ENCODE results near the gene DRAM1.
A peak's percentile ranks its signal among the peaks of the same experiment; 100 is the strongest.
"Not testable (repeated sequence)": the region's sequence is repeated elsewhere in the genome, so short reads cannot be mapped to it uniquely, and the experiment has no call there.

Gene DRAM1

DNA sequence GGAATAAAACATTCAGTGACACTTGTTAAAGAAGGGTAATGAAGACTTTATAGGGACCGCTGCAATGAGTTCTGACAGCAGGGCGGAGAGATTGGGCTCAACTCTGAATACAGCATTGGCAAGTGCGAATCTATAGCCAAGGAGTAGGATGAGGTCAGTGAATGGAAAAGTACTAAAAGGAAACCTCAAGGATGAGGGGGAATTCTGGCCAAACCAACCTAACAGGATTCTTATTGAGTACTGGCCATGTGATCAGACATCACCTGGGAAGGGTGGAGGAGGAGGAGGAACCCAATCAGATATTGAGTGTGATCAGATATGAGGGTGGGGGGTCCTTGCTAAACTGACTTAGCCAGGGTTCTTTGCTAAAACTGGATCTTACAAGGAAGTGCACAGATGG, 31.0 kb downstream of the DRAM1 start:
- no peak for DNase-seq

DNA sequence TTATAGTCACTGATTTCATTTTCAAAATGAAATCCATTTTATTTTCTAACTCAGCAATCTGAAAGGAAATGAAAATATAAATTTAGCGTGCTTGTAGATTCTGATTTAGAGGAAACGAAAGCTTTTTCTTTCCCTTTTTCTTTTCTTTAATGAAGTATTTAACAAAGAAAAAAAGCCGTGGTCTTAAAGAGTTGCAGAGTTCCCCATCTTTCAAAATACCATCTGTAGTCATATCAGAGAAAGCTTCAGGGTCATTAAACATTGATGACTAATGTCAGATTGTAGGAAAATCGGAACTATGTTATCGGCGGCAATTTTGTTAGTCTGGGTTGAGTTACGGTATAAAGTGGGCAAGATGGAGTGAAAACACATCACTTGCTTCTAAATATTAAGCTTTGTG, 32.3 kb downstream of the DRAM1 start:
- DNase-seq: no peak

- no peak for DNase-seq
Measured at GRCh38 chr12:101915841-101916240, 38.5 kb downstream of the DRAM1 start.

DNA sequence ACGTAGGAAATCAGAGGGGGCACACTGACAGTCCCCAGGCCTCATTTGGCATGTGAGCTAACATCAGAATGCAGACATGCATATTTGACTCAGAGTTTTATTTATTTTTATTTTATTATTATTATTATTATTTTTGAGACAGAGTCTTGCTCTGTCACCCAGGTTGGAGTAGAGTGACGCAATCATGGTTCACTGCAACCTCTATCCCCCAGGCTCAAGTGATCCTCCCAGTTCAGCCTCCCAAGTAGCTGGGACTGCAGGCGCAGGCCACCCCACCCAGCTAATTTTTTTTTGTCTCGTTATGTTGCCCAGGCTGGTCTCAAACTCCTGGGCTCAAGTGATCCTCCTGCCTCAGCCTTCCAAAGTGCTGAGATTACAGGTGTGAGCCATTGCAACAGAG, 41.4 kb downstream of the DRAM1 start:
- not testable (repeated sequence) for DNase-seq

DNA sequence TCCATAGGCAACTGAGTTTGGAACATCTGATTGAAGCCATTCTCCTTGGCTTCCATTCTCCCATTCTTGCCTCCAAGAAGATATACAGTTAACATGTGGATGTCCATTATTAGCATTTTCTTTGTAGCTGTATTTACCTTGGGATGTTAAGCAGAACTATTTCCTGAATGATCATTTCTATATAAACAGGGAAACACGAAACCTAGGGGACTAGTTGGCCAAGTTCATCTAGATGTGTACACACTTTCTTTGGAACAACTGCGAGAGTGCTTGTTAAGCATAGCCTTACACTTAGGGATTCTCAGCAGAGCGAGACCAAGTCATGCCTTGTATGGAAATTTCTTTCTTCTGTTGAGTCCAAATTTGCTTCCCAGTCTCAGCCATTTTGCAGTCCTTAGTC, 42.1 kb downstream of the DRAM1 start:
- no peak for DNase-seq

GRCh38 chr12:101920906-101921305, 43.5 kb downstream of the DRAM1 start:
- DNase-seq: no peak

DNA sequence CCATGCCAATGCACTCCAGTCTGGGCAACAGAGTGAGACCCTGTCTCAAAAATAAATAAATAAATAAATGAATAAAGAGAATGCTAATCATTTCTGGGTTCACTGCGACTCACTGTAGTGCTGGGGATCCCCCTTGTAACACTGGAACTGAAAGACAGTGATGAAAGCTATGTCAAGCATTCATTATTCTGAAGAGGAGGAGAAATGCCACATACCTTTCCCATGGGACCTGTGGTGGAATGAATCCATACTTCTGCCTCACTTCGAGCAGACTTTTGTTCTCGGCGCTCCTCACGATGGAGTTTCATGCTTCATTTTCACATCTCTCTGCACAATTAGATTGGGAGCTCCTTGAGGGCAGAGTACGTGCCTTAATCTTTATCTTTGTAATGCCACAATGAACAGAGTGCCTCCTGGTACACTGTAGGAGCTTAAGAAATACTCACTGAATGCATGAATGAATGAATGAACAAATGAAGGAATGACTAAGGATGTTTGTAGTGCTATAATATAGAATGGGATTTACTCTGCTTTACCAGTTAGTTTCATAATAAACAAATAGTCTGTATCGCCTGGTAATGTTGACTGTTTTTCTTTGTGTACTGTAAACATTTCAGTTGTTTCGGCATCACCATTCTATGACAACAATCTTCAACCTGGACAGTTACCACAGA, 45.8 kb downstream of the DRAM1 start:
- no peak for DNase-seq

- DNase-seq: no peak
Measured at GRCh38 chr12:101924618-101925017, 47.2 kb downstream of the DRAM1 start.

- DNase-seq: no peak
Measured at GRCh38 chr12:101925361-101925760, 48.0 kb downstream of the DRAM1 start.

- no peak for DNase-seq
Measured at GRCh38 chr12:101925935-101926334, 48.6 kb downstream of the DRAM1 start.

- no peak for DNase-seq
Measured at GRCh38 chr12:101927036-101927435, 49.7 kb downstream of the DRAM1 start.

DNA sequence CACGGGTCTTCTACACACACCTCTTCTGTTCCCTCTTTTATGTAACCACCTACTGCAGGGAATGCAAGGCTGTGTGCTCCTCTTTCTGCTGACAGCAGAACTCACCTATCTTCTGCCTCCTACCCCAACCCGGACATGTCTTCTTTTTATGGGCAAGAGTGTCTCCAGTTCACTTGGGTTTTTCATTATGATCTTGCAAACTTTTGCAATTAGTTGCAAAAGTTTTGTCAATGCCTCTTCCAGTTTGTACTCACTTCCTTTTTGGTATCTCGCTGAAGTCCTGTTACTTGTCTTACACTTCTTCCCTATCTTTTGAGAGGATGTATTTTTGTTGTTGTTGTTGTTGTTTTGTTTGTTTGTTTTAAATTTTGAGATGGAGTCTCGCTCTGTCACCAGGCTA, 50.6 kb downstream of the DRAM1 start:
- DNase-seq: no peak

DNA sequence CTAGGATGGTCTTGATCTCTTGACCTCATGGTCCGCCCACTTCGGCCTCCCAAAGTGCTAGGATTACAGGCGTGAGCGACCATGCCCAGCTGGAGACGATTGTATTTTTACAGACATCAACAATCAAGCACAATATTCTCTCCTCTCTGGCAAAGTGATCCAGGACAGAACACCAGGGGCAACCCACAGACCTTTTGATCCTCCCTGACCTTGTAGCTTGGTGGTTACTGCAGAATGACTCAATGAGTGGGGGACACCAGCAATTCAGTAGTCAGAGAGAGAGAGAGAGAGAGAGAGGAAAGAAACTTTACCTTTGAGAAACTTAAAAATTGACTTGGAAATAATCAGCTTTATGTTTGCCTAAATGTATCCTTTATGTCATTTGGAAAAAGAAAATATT, 51.2 kb downstream of the DRAM1 start:
- no peak for DNase-seq

- no peak for DNase-seq
Measured at GRCh38 chr12:101929365-101930041, 52.1 kb downstream of the DRAM1 start.

- no peak for DNase-seq
Measured at GRCh38 chr12:101931498-101932326, 54.3 kb downstream of the DRAM1 start.

DNA sequence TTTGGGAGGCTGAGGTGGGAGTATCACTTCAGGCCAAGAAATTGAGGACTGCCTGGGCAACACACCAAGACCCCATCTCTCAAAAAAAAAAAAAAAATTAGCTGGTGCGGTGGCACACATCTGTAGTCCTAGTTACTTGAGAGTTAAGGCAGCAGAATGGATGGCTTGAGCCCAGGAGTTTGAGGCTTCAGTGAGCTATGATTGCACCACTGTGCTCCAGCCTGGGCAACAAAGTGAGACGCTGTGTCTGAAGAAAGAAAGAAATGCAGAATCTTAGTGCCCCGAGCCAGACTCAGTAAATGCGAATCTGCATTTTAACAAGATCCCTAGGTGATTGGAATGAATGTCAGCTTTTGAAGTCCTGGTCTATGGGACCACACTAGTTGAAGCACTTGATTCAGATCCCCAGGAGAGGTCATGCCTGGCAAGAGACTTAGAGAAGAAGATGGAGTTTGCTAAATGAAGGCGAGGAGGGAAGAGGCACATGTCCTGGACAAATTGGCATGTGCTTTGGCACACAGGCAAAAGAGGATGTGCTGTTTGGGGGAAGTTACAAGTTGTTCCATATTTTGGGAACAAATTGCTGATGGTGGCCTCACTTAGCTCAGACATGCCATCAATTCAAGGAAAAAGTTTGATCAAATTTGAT, 56.6 kb downstream of the DRAM1 start:
- DNase-seq: no peak

- DNase-seq: no peak
Measured at GRCh38 chr12:101935890-101936746, 58.7 kb downstream of the DRAM1 start.

DNA sequence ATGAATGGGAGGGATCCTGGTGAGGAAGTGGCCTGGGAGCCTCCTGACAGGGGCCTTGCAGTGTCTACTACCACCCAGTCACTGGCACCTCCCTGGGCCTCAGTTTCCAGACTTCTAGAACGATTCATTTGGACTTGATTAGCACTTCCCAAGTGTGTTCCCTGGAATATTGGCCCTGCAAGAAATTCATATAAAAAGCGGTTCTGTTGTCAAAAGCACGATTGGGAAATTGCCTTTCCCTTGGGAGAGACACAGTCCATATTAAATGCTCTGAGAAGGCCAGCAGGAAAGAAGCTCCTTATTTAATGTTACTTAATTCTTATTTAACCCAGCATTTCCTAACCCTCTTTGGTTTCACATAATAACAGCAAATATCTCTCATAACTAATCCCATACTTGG, 61.9 kb downstream of the DRAM1 start:
- no peak for DNase-seq

DNA sequence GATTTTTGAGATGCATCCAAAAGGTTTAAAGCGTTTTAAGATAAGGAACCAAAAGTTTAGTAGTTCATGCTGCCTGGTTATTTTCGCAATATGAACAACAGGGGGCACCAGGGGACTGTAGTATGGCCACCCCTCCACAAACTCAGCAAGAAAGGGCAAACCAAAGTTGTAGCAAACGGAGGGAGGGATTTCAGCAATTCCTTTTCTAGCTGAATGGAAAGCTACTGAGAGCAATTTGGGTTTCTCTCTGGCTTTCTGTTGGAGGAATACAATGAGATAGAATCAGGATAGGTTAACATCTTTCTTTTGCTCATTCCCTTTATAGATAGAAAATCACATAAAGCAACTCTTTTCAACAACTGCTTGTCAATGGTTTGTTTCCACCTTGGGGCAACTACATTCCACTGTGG, 62.5 kb downstream of the DRAM1 start:
- DNase-seq: peak; percentile 45

DNA sequence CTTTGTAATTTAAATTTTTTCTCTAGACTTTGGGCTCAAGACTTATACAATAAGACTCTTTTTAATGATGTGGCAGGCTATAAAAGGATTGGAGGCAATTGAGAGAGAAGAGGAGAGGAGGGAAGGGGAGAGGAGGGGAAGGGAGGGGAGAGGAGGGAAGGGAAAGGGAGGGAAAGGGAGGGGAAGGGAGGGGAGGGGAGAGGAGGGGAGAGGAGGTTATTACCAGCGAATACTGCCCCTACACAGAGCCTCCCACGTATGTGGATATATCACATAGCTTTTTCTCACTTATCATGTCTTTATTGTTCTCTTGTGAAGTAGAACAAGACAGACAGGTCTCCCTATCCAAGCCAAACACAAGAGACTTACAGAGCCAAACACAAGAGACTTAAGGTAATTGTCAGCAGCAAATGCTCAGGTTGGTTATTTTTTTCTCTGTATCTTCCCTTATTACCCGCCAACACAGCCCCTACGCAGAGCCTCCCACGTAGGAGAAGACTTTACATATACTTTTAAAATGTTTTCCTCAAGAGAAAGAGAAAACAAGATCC, 63.1 kb downstream of the DRAM1 start:
- DNase-seq: no peak

- no peak for DNase-seq
Measured at GRCh38 chr12:101941306-101942249, 64.2 kb downstream of the DRAM1 start.
